Chondrocyte (in vitro differentiated cells): Measurements from ENCODE around the gene AKT1. TPM values are rescaled to one million over a fixed set of nuclear protein-coding genes. Genes with fewer than 3 reads are reported as not detected.

Experiments
- DNase-seq: peaks from one replicate; pipeline ENCODE4 v3.0.0; 2021; ENCODE audit warnings: mixed read lengths, low spot score
- H3K27ac Mint-ChIP-seq: one replicate; pipeline ENCODE4 v1.8.0; 2021; ENCODE audit warnings: mild to moderate bottlenecking, moderate library complexity, mixed read lengths; ENCODE audit not compliant: unreplicated experiment
- H3K27me3 Mint-ChIP-seq: 2 replicates; pipeline ENCODE4 v1.8.0; 2021; ENCODE audit warnings: low read depth, mixed read lengths
- H3K36me3 Mint-ChIP-seq: 2 replicates; pipeline ENCODE4 v1.8.0; 2021; ENCODE audit warnings: low read depth, mixed read lengths
- H3K4me1 Mint-ChIP-seq: 2 replicates; pipeline ENCODE4 v1.8.0; 2021; ENCODE audit warnings: low read depth, mild to moderate bottlenecking, mixed read lengths
- H3K4me3 Mint-ChIP-seq: one replicate; pipeline ENCODE4 v1.8.0; 2021; ENCODE audit warnings: mild to moderate bottlenecking, moderate library complexity, mixed read lengths; ENCODE audit not compliant: unreplicated experiment
- H3K9me3 Mint-ChIP-seq: 2 replicates; pipeline ENCODE4 v1.8.0; 2021; ENCODE audit warnings: low read depth, mixed read lengths
- CTCF ChIP-seq: fragments of 200-600 bp; sonication (generic); IDR thresholded peaks from 2 replicates; pipeline ENCODE4 v1.5.0; 2021; ENCODE audit warnings: antibody characterized with exemption, mild to moderate bottlenecking, moderate library complexity
- total RNA-seq: library from RNA; stranded (reverse); gene quantifications from 3 replicates; pipeline ENCODE4 v1.2.1, GENCODE V29; 2021

Gene AKT1
- total RNA-seq, 1 donor from 2014 or later, result 156 TPM

GRCh38 chr14:104741108-104741802 lies 54.3 kb downstream of the AKT1 start:
- peaks cover 7% of the 10 kb centered on the region for H3K36me3 Mint-ChIP-seq

GRCh38 chr14:104739546-104740516 lies 55.7 kb downstream of the AKT1 start:
- H3K4me3 Mint-ChIP-seq, result no peak overlapping the region
- H3K4me1 Mint-ChIP-seq, result peaks cover 26% of the 10 kb centered on the region
- no peak for DNase-seq
- peaks cover 5% of the 10 kb centered on the region for H3K36me3 Mint-ChIP-seq
- no peaks in the 10 kb centered on the region for H3K9me3 Mint-ChIP-seq
- no peak overlapping the region for H3K27ac Mint-ChIP-seq
- no peaks in the 10 kb centered on the region for H3K27me3 Mint-ChIP-seq
- no peak for TF ChIP-seq CTCF

More at GRCh38 chr14:104741108-104741802, 54.3 kb downstream of the AKT1 start:
- H3K4me3 Mint-ChIP-seq, result no peak overlapping the region
- no peaks in the 10 kb centered on the region for H3K27me3 Mint-ChIP-seq
- H3K27ac Mint-ChIP-seq, result no peak overlapping the region
- H3K4me1 Mint-ChIP-seq, result peaks cover 22% of the 10 kb centered on the region
- no peak for DNase-seq
- no peaks in the 10 kb centered on the region for H3K9me3 Mint-ChIP-seq
- TF ChIP-seq CTCF, result no peak

GRCh38 chr14:104739026-104739425 lies 56.5 kb downstream of the AKT1 start:
- no peak for DNase-seq
- peaks cover 5% of the 10 kb centered on the region for H3K36me3 Mint-ChIP-seq
- TF ChIP-seq CTCF, result no peak
- no peaks in the 10 kb centered on the region for H3K27me3 Mint-ChIP-seq
- H3K4me1 Mint-ChIP-seq, result peaks cover 26% of the 10 kb centered on the region
- H3K9me3 Mint-ChIP-seq, result no peaks in the 10 kb centered on the region
- no peak overlapping the region for H3K4me3 Mint-ChIP-seq
- H3K27ac Mint-ChIP-seq, result no peak overlapping the region

GRCh38 chr14:104738375-104739019 lies 57.1 kb downstream of the AKT1 start:
- Mint-ChIP-seq H3K9me3 (no peaks in the 10 kb centered on the region), H3K27me3 (no peaks in the 10 kb centered on the region), H3K4me3 (no peak overlapping the region), H3K27ac (no peak overlapping the region), H3K4me1 (peaks cover 26% of the 10 kb centered on the region), H3K36me3 (peaks cover 5% of the 10 kb centered on the region)
- no peak for TF ChIP-seq CTCF
- no peak for DNase-seq
